Adrenal gland (tissue), 12 donors: ENCODE results near the gene CMIP. TPM values are rescaled to one million over a fixed set of nuclear protein-coding genes. Genes with fewer than 3 reads are reported as not detected.

ENCODE experiments used
- DNase-seq, 7 donors: peaks; one replicate each; pipeline ENCODE4 v3.0.0-alpha.2; 2019 to 2020
- H3K27ac ChIP-seq, 5 donors: fragments of 200-600 bp; sonication (generic) in 4 of 5; 1 replicate in 3 of 5; 2 replicates in 2 of 5; pipeline versions ENCODE4 v1.5.1 to v1.8.0; 2016 to 2020; ENCODE audit warnings: mild to moderate bottlenecking in 1 of 5
- H3K27me3 ChIP-seq: fragments of 200-600 bp; 2 replicates; pipeline ENCODE4 v1.8.0; 2021
- H3K36me3 ChIP-seq, 2 donors: fragments of 200-600 bp; replicated peaks in 1 of 2; 1 replicate in 1 of 2; 2 replicates in 1 of 2; pipeline versions ENCODE4 v1.5.1 to v1.8.0; 2018 to 2022
- H3K4me1 ChIP-seq, 2 donors: fragments of 200-600 bp; replicated peaks in 1 of 2; 1 replicate in 1 of 2; 2 replicates in 1 of 2; pipeline versions ENCODE4 v1.5.1 to v1.8.0; 2018 to 2021
- H3K4me3 ChIP-seq, 4 donors: fragments of 200-600 bp; sonication (generic) in 3 of 4; one replicate each; pipeline ENCODE4 v1.5.1; 2016 to 2018
- H3K9me3 ChIP-seq, 3 donors: fragments of 200-600 bp; sonication (generic) in 1 of 3; replicated peaks in 1 of 3; 1 replicate in 2 of 3; 2 replicates in 1 of 3; pipeline versions ENCODE4 v1.5.1 to v1.8.0; 2016 to 2021
- CTCF ChIP-seq, 6 experiments: fragments of 450-650 bp in 4 of 6; fragments of 200-600 bp in 2 of 6; sonication (generic) in 1 of 6; IDR thresholded peaks; 1 replicate in 5 of 6; 2 replicates in 1 of 6; pipeline versions ENCODE4 v1.5.1 to v1.8.0; 2016 to 2021; ENCODE audit warnings: antibody characterized with exemption in 6 of 6, mild to moderate bottlenecking in 2 of 6, moderate library complexity in 1 of 6
- POLR2A ChIP-seq, 2 donors: fragments of 450-650 bp; IDR thresholded peaks; one replicate each; pipeline ENCODE4 v1.6.1; 2017; ENCODE audit warnings: antibody characterized with exemption in 2 of 2, mild to moderate bottlenecking in 2 of 2, moderate library complexity in 1 of 2
- WGBS, 4 donors: extraction: QIAGEN DNeasy Blood & Tissue Kit in 2 of 4; methylation state at CpG; one replicate each; pipeline versions ENCODE4 v1.1.5 to v1.1.7; 2013 to 2017; 5-methylcytosine and 5-hydroxymethylcytosine counted together
- intact Hi-C, 2 donors: fragments of 100-400 bp; cut with DNase I; formaldehyde crosslinking; loops; one replicate each; pipeline versions ENCODE4 v1.14.1 to v1.15.0; 2022 to 2023
- polyA plus RNA-seq, 3 donors: library from polyadenylated mRNA; stranded (reverse); fragments of 200-250 nt in 2 of 3; fragments of 350-450 nt in 1 of 3; fragmentation: Illumina TruSeq in 1 of 3; extraction: RNeasy Lipid Tissue Mini Kit (QIAGEN cat#74804) in 1 of 3; gene quantifications; one replicate each; pipeline ENCODE4 v1.2.3, GENCODE V29; 2013 to 2014
- total RNA-seq, 9 donors: library from RNA; depleted of rRNA in 4 of 9; stranded (reverse); fragments of >200 nt in 4 of 9; fragments of 120-200 nt in 1 of 9; fragmentation: NEBNext Ultra II Directional in 1 of 9; extraction: Animal tissue kit (Norgen Biotek cat#: 25700) in 1 of 9; gene quantifications; one replicate each; pipeline versions ENCODE4 v1.1.0 to v1.2.4, GENCODE V29; 2013 to 2023
- donor health status: healthy with polysubstance abuse.
- donor health status: Bipolar disorder and iron deficiency.
- donor health status: DM: yes; HTN: yes; CAD: no.
- donor health status: DM: no; HTN: no; CAD: no.
- donor health status: DM: no; HTN: no; CAD: no.
- donor health status: DM: yes; HTN: yes; CAD: no.

CMIP gene
- total and polyA plus RNA-seq, 12 donors, result 8.1 to 87.9 (median 42.5) TPM

DNA sequence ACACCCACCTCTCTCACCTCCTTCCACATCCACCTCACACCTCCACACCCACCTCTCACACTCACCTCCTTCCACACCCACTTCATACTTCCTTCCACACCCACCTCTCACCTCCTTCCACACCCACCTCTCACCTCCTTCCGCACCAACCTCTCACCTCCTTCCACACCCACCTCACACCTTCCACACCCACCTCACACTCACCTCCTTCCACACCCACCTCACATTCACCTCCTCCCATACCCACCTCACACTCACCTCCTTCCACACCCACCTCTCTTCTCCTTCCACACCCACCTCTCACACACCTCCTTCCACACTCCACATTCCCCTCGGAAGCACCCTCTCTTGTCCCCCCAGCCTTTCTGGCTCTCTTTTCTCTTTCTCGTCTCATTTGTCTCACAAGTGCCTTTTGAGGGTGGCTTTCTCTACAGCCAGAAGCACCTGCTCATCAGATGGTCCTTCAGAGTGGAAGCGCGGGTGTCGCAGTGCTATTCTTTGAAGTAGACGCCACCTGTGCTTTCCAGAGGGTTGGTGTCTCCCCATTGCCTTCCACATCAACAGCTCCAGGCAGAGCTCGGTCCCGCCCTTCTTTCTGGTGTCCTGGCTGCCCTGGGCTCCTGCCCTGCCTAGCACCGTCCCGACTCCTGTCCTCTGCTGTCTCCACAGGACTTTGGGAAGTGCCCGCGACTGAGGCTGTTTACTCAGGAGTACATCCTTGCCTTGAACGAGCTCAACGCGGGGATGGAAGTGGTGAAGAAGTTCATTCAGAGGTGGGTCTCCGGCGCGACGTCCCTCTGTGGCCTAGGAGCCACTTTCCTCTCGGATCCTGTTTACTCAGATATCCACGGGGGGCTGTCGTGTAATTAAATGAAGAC, 225.1 kb downstream of the CMIP start:
- no peak for DNase-seq
- H3K4me3 ChIP-seq, result no peak overlapping the region
- H3K4me1 ChIP-seq, result peaks cover 0 to 5% of the 10 kb centered on the region in 2 donors
- no peaks in the 10 kb centered on the region for H3K9me3 ChIP-seq
- H3K27ac ChIP-seq, result no peak overlapping the region
- H3K36me3 ChIP-seq, result peaks cover 0 to 41% of the 10 kb centered on the region in 2 donors
- intact Hi-C loops, result loop anchor here in 1 of 2 donors (5.0 kb wide), 1 partner anchor 38 kb away; no protein-coding TSS in a partner anchor
- no peaks in the 10 kb centered on the region for H3K27me3 ChIP-seq
- TF ChIP-seq CTCF (IDR thresholded peaks at IDR 0.05) (no peak), POLR2A (IDR thresholded peaks at IDR 0.05) (no peak)
- WGBS, 4 donors, result 93 to 96% (median 94%) methylated on average over 22 to 23 of the region's 23 CpGs

DNA sequence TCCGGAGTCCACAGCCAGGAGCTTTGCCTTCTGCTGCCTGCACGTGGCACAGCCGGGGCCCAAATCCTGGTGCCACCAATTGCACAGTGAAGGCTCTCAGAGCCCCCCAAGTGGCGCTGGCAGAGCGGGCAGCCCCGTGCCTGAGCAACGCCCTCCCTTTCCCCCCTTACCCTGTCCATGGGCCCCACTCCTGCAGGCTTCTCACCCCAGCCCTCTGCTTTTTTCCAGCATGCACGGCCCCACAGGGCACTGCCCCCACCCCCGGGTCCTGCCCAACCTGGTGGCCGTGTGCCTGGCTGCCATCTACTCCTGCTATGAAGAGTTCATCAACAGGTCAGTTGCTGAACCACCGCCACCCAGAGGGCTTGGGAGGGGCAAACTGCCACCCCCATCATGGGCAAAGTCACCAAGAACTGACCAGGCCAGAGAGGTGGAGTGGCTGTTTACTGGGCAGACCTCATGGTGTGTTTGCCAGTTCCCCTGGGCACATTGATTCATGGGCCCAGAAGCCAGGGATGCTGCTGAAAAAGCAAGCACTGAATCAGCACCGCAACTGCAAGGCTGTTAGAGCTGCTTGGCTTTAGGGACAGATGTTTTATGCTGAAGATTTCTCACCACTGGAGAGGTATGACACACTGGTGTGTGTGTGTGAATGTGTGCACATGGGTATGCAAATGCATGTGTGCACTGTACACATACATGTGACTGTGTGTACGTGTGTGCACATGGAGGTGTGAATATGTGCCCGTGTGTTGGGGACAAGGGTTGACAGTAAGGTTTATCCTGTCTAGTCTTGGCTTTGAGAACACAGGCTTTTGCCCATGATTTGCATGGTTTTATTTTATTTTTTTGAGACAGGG, 227.4 kb downstream of the CMIP start:
- no peak overlapping the region for H3K27ac ChIP-seq
- intact Hi-C loops, result no loop called here
- 93 to 100% (median 94%) methylated on average over 3 to 14 of the region's 14 CpGs for WGBS, 4 donors
- H3K4me3 ChIP-seq, result no peak overlapping the region
- TF ChIP-seq POLR2A (IDR thresholded peaks at IDR 0.05), result no peak
- no peak for TF ChIP-seq CTCF (IDR thresholded peaks at IDR 0.05)
- H3K27me3 ChIP-seq, result no peaks in the 10 kb centered on the region
- peaks cover 0 to 47% of the 10 kb centered on the region in 2 donors for H3K36me3 ChIP-seq
- no peak for DNase-seq
- H3K9me3 ChIP-seq, result no peaks in the 10 kb centered on the region
- peaks cover 0 to 5% of the 10 kb centered on the region in 2 donors for H3K4me1 ChIP-seq

GRCh38 chr16:81673432-81673831, 228.8 kb downstream of the CMIP start:
- H3K9me3 ChIP-seq, result no peaks in the 10 kb centered on the region
- DNase-seq, result no peak
- intact Hi-C loops, result no loop called here
- no peaks in the 10 kb centered on the region for H3K27me3 ChIP-seq
- no peaks in the 10 kb centered on the region for H3K4me1 ChIP-seq
- no peak for TF ChIP-seq CTCF (IDR thresholded peaks at IDR 0.05)
- no peak for TF ChIP-seq POLR2A (IDR thresholded peaks at IDR 0.05)
- no peak overlapping the region for H3K27ac ChIP-seq
- WGBS, 4 donors, result 86 to 100% (median 95%) methylated on average over 2 to 7 of the region's 7 CpGs
- peaks cover 0 to 54% of the 10 kb centered on the region in 2 donors for H3K36me3 ChIP-seq
- no peak overlapping the region for H3K4me3 ChIP-seq

DNA sequence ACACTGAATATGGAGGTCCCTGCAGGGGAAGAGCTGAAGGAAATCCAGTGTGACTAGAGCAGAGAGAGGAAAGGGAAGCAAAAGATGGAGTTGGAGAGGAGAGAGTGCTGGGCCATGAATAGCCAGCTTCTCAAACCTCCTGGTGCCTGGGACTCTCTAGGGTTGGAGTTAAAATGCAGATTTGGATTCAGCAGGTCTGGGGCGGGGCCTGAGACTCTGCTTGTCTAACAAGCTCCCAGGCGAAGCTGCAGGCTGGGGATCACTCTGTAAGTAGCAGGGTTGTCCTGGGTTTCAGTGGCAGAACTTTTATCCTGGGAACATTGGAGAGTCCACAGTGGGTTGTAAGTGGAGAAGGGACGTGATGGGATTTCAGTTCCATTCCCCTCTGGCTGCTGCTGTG, 231.1 kb downstream of the CMIP start:
- Histone ChIP-seq H3K36me3 (peaks cover 0 to 60% of the 10 kb centered on the region in 2 donors), H3K27me3 (no peaks in the 10 kb centered on the region), H3K4me1 (no peaks in the 10 kb centered on the region), H3K27ac (no peak overlapping the region), H3K9me3 (no peaks in the 10 kb centered on the region), H3K4me3 (no peak overlapping the region)
- no peak for TF ChIP-seq POLR2A (IDR thresholded peaks at IDR 0.05)
- no peak for TF ChIP-seq CTCF (IDR thresholded peaks at IDR 0.05)
- intact Hi-C loops, result no loop called here
- DNase-seq, result no peak
- 86 to 96% (median 91%) methylated on average over 3 of the region's 3 CpGs for WGBS, 4 donors
